ENCODE data around the gene PTPRT. TPM values are rescaled to one million over a fixed set of nuclear protein-coding genes. Genes with fewer than 3 reads are reported as not detected.

Gene PTPRT
- polyA plus RNA-seq, 1 of the 3 experiments (the other 2 are of a cell fraction) = not detected

DNA sequence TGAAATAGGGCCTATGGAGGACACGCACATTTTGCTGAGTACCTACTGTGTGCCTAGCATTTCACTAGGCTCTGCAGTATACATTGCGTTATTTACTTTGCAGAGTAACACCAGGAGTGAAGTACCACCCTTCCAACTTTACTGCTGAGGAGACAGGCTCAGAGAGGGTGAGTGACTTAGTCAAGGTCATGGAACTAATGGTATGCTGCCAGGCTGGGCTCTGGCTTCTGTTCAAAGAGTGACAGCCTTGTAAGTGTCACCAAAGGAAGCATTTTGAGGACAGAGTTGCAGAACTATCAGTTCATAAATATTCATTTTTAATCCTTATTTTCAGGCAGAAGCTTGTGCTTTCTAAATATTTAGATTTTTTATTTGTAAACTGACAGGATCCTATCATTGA is 816.7 kb downstream of the PTPRT start:
- Histone ChIP-seq H3K9ac (no peak overlapping the region), H3K4me3 (ENCODE audit: low read depth in 2 of 2, low read length in 1 of 2) (no peak overlapping the region), H3K27ac (ENCODE audit: low read depth in 2 of 2, low read length in 1 of 2) (no peak overlapping the region), H3K4me1 (ENCODE audit: control insufficient read depth in 1 of 2, insufficient read depth in 2 of 2, low read depth in 1 of 2, low read length in 1 of 2) (no peaks in the 10 kb centered on the region), H3K79me2 (ENCODE audit: insufficient read depth) (no peaks in the 10 kb centered on the region), H3K36me3 (replicated peaks in 1 of 2; ENCODE audit: control insufficient read depth in 1 of 2, insufficient read depth in 2 of 2, low read length in 1 of 2) (no peaks in the 10 kb centered on the region), H4K20me1 (ENCODE audit: insufficient read depth) (no peaks in the 10 kb centered on the region), H3F3A (replicated peaks; ENCODE audit: insufficient read depth) (no peaks in the 10 kb centered on the region), H3K9me3 (no peaks in the 10 kb centered on the region), H3K27me3 (ENCODE audit: insufficient read depth) (no peaks in the 10 kb centered on the region), H3K4me2 (no peak overlapping the region), H2AFZ (ENCODE audit: low read depth) (no peak overlapping the region), H3K9me2 (no peaks in the 10 kb centered on the region)
- no peak for DNase-seq
- 5% methylated on average over 2 of the region's 2 CpGs for WGBS (ENCODE audit: low lambda C conversion rate)
- CTCF ChIA-PET = no interaction called here
- TF ChIP-seq YY1 (IDR thresholded peaks at IDR 0.05; ENCODE audit: low read depth) (no peak), MEF2A (IDR thresholded peaks at IDR 0.05; ENCODE audit: borderline replicate concordance, low read depth) (no peak), CHD2 (IDR thresholded peaks at IDR 0.05; ENCODE audit: low read length, partially characterized antibody) (no peak), NRF1 (IDR thresholded peaks at IDR 0.05; ENCODE audit: low read depth, low read length) (no peak), SIN3A (IDR thresholded peaks at IDR 0.05; ENCODE audit: borderline replicate concordance, low read depth, low read length) (no peak), POLR2AphosphoS5 (IDR thresholded peaks at IDR 0.05; ENCODE audit: low read depth, low read length) (no peak), MXI1 (IDR thresholded peaks at IDR 0.05; ENCODE audit: low read depth, low read length) (no peak), TAF1 (IDR thresholded peaks at IDR 0.05; ENCODE audit: borderline replicate concordance, low read depth, low read length) (no peak), SMC3 (IDR thresholded peaks at IDR 0.05; ENCODE audit: low read depth, low read length) (no peak), RFX5 (IDR thresholded peaks at IDR 0.05; ENCODE audit: low read length) (no peak)
- TF ChIP-seq, protein P1, sequence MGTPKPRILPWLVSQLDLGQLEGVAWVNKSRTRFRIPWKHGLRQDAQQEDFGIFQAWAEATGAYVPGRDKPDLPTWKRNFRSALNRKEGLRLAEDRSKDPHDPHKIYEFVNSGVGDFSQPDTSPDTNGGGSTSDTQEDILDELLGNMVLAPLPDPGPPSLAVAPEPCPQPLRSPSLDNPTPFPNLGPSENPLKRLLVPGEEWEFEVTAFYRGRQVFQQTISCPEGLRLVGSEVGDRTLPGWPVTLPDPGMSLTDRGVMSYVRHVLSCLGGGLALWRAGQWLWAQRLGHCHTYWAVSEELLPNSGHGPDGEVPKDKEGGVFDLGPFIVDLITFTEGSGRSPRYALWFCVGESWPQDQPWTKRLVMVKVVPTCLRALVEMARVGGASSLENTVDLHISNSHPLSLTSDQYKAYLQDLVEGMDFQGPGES (IDR thresholded peaks at IDR 0.05; ENCODE audit: low read depth, low read length) = no peak
- TF ChIP-seq, protein P2, sequence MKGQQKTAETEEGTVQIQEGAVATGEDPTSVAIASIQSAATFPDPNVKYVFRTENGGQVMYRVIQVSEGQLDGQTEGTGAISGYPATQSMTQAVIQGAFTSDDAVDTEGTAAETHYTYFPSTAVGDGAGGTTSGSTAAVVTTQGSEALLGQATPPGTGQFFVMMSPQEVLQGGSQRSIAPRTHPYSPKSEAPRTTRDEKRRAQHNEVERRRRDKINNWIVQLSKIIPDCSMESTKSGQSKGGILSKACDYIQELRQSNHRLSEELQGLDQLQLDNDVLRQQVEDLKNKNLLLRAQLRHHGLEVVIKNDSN (IDR thresholded peaks at IDR 0.05; ENCODE audit: borderline replicate concordance, low read depth) = no peak
- POLR2A ChIA-PET = no interaction called here

DNA sequence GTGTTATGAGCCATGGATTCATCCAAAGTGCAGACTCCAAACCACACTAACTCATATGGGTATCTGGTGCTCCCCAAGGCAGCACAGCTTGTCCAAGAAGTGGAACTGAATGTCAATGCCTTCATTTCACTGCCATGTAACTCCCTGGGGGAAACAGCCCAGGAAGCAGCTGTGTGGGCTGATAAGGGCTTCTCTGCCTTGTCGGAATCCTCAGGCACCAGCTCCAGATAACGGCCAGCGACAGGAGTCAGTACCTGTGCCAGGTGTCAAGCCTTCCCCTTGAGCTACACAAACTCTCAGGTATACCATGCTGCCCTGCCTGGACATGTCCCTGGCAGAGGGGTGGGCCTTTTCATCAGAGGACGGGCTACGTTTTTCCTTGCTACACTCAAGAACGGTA is 819.6 kb downstream of the PTPRT start:
- no peaks in the 10 kb centered on the region for H3K79me2 ChIP-seq (ENCODE audit: insufficient read depth)
- no peak for TF ChIP-seq JUND (IDR thresholded peaks at IDR 0.05)
- H3F3A ChIP-seq (replicated peaks; ENCODE audit: insufficient read depth) = no peaks in the 10 kb centered on the region
- WGBS (ENCODE audit: low lambda C conversion rate) = 8% methylated on average over 4 of the region's 6 CpGs
- ChIA-PET CTCF (no interaction called here), POLR2A (no interaction called here)
- no peaks in the 10 kb centered on the region for H4K20me1 ChIP-seq (ENCODE audit: insufficient read depth)
- H3K27ac ChIP-seq (ENCODE audit: low read depth in 2 of 2, low read length in 1 of 2) = no peak overlapping the region
- H3K9me2 ChIP-seq = no peaks in the 10 kb centered on the region
- H3K36me3 ChIP-seq (replicated peaks in 1 of 2; ENCODE audit: control insufficient read depth in 1 of 2, insufficient read depth in 2 of 2, low read length in 1 of 2) = no peaks in the 10 kb centered on the region
- H3K9me3 ChIP-seq = no peaks in the 10 kb centered on the region
- H3K4me1 ChIP-seq (ENCODE audit: control insufficient read depth in 1 of 2, insufficient read depth in 2 of 2, low read depth in 1 of 2, low read length in 1 of 2) = no peaks in the 10 kb centered on the region
- DNase-seq = no peak
- no peak overlapping the region for H3K4me2 ChIP-seq
- H3K4me3 ChIP-seq (ENCODE audit: low read depth in 2 of 2, low read length in 1 of 2) = no peak overlapping the region
- no peak overlapping the region for H3K9ac ChIP-seq
- H2AFZ ChIP-seq (ENCODE audit: low read depth) = no peak overlapping the region
- H3K27me3 ChIP-seq (ENCODE audit: insufficient read depth) = no peaks in the 10 kb centered on the region

Measured in SK-N-SH (cell line).